ENCODE measurements around the gene SDSL. TPM values are rescaled to one million over a fixed set of nuclear protein-coding genes. Genes with fewer than 3 reads are reported as not detected.

Gene SDSL
- total and polyA plus RNA-seq, 5 donors: 4.2 to 9.5 (median 6.3) TPM

- Histone ChIP-seq H3K9me3 (ENCODE audit: control insufficient read depth, low read length) (no peaks in the 10 kb centered on the region), H3K27me3 (ENCODE audit: control insufficient read depth, insufficient read depth) (peaks cover 2% of the 10 kb centered on the region), H3K27ac (ENCODE audit: low read length) (no peak overlapping the region), H3K4me3 (ENCODE audit: low read length) (no peak overlapping the region), H3K4me1 (ENCODE audit: control insufficient read depth, insufficient read depth, low read length) (no peaks in the 10 kb centered on the region)
- no peak for ATAC-seq
- no peak for DNase-seq
- intact Hi-C loops (cut with DNase I): no loop called here
- WGBS: 24% methylated on average over 6 of the region's 6 CpGs
Measured at GRCh38 chr12:113453330-113453729, 31.1 kb downstream of the SDSL start.

DNA sequence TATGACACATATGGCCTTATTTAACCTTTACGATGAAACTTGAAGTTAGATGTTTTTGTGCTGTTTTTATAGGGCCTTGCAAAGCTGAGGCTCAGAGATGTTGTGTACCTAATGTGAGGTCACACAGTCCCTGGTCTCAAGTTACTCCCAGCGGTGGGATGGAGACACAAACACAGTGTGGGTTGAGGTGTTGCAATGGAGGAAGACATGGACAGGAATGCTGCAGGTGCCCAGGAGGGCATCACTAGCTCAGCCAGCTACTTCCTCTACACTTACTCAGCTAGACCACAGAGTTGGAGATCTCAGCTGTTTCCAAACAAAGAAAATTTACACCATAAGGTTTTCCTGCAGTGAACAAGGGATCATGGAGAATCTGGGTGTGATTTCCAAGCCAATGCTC lies 34.0 kb downstream of the SDSL start:
- DNase-seq (no peak), ATAC-seq (no peak)
- Histone ChIP-seq H3K27me3 (ENCODE audit: control insufficient read depth, insufficient read depth) (peaks cover 2% of the 10 kb centered on the region), H3K4me1 (ENCODE audit: control insufficient read depth, insufficient read depth, low read length) (no peaks in the 10 kb centered on the region), H3K9me3 (ENCODE audit: control insufficient read depth, low read length) (no peaks in the 10 kb centered on the region), H3K27ac (ENCODE audit: low read length) (no peak overlapping the region), H3K4me3 (ENCODE audit: low read length) (no peak overlapping the region)
- 76% methylated on average over 2 of the region's 2 CpGs for WGBS
- intact Hi-C loops (cut with DNase I): no loop called here

- Histone ChIP-seq H3K9me3 (ENCODE audit: control insufficient read depth, low read length) (no peaks in the 10 kb centered on the region), H3K27me3 (ENCODE audit: control insufficient read depth, insufficient read depth) (peaks cover 2% of the 10 kb centered on the region), H3K27ac (ENCODE audit: low read length) (no peak overlapping the region), H3K4me3 (ENCODE audit: low read length) (no peak overlapping the region), H3K4me1 (ENCODE audit: control insufficient read depth, insufficient read depth, low read length) (no peaks in the 10 kb centered on the region)
- intact Hi-C loops (cut with DNase I): no loop called here
- 51% methylated on average over 4 of the region's 4 CpGs for WGBS
- DNase-seq (no peak), ATAC-seq (no peak)
Measured at GRCh38 chr12:113456761-113457160, 34.6 kb downstream of the SDSL start.

DNA sequence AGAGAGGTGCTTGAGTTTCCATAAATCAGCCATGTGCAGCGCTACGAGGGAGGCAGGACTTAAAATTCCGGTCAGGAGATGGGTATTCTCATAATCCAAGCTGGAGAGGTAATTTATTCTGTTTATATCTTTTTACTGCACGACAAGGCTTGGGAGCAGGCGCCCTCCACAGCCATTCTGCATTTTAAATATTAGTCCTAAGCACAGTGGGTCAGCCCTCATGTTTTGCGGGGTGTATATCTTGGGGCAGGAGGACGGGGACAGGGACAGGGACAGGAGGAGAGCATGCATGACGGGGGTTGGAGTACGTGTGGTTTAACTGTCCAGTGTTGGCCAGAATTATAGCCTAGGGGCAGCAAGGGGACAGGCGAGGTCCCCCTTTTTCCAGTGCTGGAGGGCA lies 35.0 kb downstream of the SDSL start:
- DNase-seq: no peak
- Histone ChIP-seq H3K27ac (ENCODE audit: low read length) (no peak overlapping the region), H3K4me3 (ENCODE audit: low read length) (no peak overlapping the region), H3K4me1 (ENCODE audit: control insufficient read depth, insufficient read depth, low read length) (no peaks in the 10 kb centered on the region), H3K27me3 (ENCODE audit: control insufficient read depth, insufficient read depth) (peaks cover 2% of the 10 kb centered on the region), H3K9me3 (ENCODE audit: control insufficient read depth, low read length) (no peaks in the 10 kb centered on the region)
- ATAC-seq: no peak
- intact Hi-C loops (cut with DNase I): no loop called here
- 54% methylated on average over 10 of the region's 10 CpGs for WGBS

GRCh38 chr12:113457710-113458109 lies 35.5 kb downstream of the SDSL start:
- WGBS: 46% methylated on average over 4 of the region's 4 CpGs

GRCh38 chr12:113459981-113460380 lies 37.8 kb downstream of the SDSL start:
- 31% methylated on average over 4 of the region's 4 CpGs for WGBS
- DNase-seq (no peak), ATAC-seq (no peak)
- Histone ChIP-seq H3K4me1 (ENCODE audit: control insufficient read depth, insufficient read depth, low read length) (peaks cover 4% of the 10 kb centered on the region), H3K27me3 (ENCODE audit: control insufficient read depth, insufficient read depth) (peaks cover 2% of the 10 kb centered on the region), H3K27ac (ENCODE audit: low read length) (no peak overlapping the region), H3K4me3 (ENCODE audit: low read length) (no peak overlapping the region), H3K9me3 (ENCODE audit: control insufficient read depth, low read length) (no peaks in the 10 kb centered on the region)
- intact Hi-C loops (cut with DNase I): loop anchor here in 2 of 4 donors (5.0 kb wide), 1 partner anchor 452 kb away; no protein-coding TSS in a partner anchor

More at GRCh38 chr12:113457710-113458109, 35.5 kb downstream of the SDSL start:
- H3K4me1 ChIP-seq (ENCODE audit: control insufficient read depth, insufficient read depth, low read length): no peaks in the 10 kb centered on the region
- ATAC-seq (no peak), DNase-seq (no peak)
- H3K4me3 ChIP-seq (ENCODE audit: low read length): no peak overlapping the region
- H3K27me3 ChIP-seq (ENCODE audit: control insufficient read depth, insufficient read depth): peaks cover 2% of the 10 kb centered on the region
- intact Hi-C loops (cut with DNase I): no loop called here
- H3K27ac ChIP-seq (ENCODE audit: low read length): no peak overlapping the region
- H3K9me3 ChIP-seq (ENCODE audit: control insufficient read depth, low read length): no peaks in the 10 kb centered on the region

DNA sequence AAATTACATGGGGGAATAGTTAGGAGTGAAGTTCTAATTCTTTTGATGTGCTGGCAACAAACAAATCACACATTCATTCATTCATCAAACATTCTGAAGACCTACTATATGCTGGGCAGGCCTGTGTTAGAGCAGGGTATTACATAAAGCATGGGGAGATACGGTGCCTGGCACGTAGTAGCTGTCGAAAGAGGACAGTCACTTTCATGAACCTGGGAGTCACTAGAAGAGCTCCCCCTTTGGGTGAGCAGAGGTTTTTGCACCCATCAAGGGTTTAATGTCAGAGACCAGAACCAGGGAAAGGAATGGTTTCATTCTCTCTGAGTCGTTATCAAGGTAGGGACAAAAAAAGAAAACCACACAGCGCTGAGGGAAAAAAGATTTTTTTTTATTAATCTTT lies 39.5 kb downstream of the SDSL start:
- 21% methylated on average over 5 of the region's 5 CpGs for WGBS
- intact Hi-C loops (cut with DNase I): loop anchor here (1.0 to 5.0 kb wide), 3 partner anchors 451 kb away; no protein-coding TSS in a partner anchor
- H3K27me3 ChIP-seq (ENCODE audit: control insufficient read depth, insufficient read depth): peaks cover 2% of the 10 kb centered on the region

GRCh38 chr12:113462117-113462774 lies 40.1 kb downstream of the SDSL start:
- no peaks in the 10 kb centered on the region for H3K9me3 ChIP-seq (ENCODE audit: control insufficient read depth, low read length)
- H3K27me3 ChIP-seq (ENCODE audit: control insufficient read depth, insufficient read depth): peaks cover 2% of the 10 kb centered on the region
- intact Hi-C loops (cut with DNase I): loop anchor here (1.0 to 5.0 kb wide), 3 partner anchors 450 to 451 kb away; no protein-coding TSS in a partner anchor
- H3K27ac ChIP-seq (ENCODE audit: low read length): no peak overlapping the region
- H3K4me3 ChIP-seq (ENCODE audit: low read length): peak overlapping the region; percentile 33
- ATAC-seq (peak; percentile 84 to 88), DNase-seq (peak; percentile 81 to 94 (median 93))
- WGBS: 11% methylated on average over 25 of the region's 25 CpGs
- H3K4me1 ChIP-seq (ENCODE audit: control insufficient read depth, insufficient read depth, low read length): peaks cover 4% of the 10 kb centered on the region

More for the DNA sequence above, 39.5 kb downstream of the SDSL start:
- DNase-seq (no peak), ATAC-seq (no peak)
- Histone ChIP-seq H3K9me3 (ENCODE audit: control insufficient read depth, low read length) (no peaks in the 10 kb centered on the region), H3K4me3 (ENCODE audit: low read length) (no peak overlapping the region), H3K27ac (ENCODE audit: low read length) (no peak overlapping the region), H3K4me1 (ENCODE audit: control insufficient read depth, insufficient read depth, low read length) (peaks cover 4% of the 10 kb centered on the region)

DNA sequence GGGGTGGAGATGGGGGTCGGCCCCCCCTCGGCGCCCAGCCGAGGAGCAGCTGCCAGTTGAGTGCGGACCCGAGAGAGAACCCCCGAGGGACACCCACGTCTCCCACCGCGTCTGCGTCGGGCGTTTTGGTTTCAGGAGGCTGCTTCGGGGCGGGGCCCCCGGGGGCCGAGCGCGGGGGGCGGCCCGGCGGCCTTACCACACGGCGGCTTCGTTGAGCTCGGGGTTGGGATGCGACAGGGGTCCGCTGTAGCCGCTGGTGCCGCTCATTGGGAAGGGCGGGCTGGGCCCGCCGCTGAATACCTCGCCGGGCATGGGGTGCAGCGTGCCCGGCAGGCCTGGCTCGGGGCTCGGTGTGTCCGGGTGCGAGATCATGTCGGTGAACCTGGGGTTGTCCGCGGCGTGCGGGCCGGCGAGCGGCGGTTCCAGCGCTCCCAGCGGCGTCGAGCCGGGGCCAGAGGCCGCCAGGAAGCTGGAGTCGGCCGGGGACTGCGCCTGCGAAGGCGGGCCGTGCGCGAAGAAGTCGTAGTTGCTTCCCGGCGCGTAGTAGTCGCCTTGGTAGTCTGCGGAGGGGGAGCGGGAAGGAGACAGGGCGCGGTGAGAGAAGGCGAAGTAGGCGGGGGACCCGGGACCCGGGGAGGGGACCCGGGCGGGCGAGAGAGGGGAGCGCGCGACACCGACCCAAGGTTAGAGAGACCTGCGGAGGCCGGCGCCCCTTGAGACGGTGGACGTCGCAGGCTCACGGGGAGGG lies 41.0 kb downstream of the SDSL start:
- intact Hi-C loops (cut with DNase I): loop anchor here (1.0 to 5.0 kb wide), 3 partner anchors 449 to 450 kb away; no protein-coding TSS in a partner anchor
- H3K4me1 ChIP-seq (ENCODE audit: control insufficient read depth, insufficient read depth, low read length): peaks cover 4% of the 10 kb centered on the region
- no peak for DNase-seq
- no peak overlapping the region for H3K27ac ChIP-seq (ENCODE audit: low read length)
- H3K4me3 ChIP-seq (ENCODE audit: low read length): peak overlapping the region; percentile 33
- H3K9me3 ChIP-seq (ENCODE audit: control insufficient read depth, low read length): no peaks in the 10 kb centered on the region
- WGBS: 1% methylated on average over 91 of the region's 91 CpGs
- ATAC-seq: peak in 1 of 2 donors; percentile 13
- H3K27me3 ChIP-seq (ENCODE audit: control insufficient read depth, insufficient read depth): peaks cover 2% of the 10 kb centered on the region

GRCh38 chr12:113463746-113464451 lies 41.7 kb downstream of the SDSL start:
- Histone ChIP-seq H3K4me1 (ENCODE audit: control insufficient read depth, insufficient read depth, low read length) (peaks cover 4% of the 10 kb centered on the region), H3K4me3 (ENCODE audit: low read length) (peak overlapping the region; percentile 5), H3K27me3 (ENCODE audit: control insufficient read depth, insufficient read depth) (no peaks in the 10 kb centered on the region), H3K27ac (ENCODE audit: low read length) (no peak overlapping the region), H3K9me3 (ENCODE audit: control insufficient read depth, low read length) (no peaks in the 10 kb centered on the region)
- intact Hi-C loops (cut with DNase I): loop anchor here in 3 of 4 donors (2.0 to 5.0 kb wide), 2 partner anchors 448 to 449 kb away; no protein-coding TSS in a partner anchor
- 2% methylated on average over 57 of the region's 57 CpGs for WGBS
- ATAC-seq (no peak), DNase-seq (no peak)

DNA sequence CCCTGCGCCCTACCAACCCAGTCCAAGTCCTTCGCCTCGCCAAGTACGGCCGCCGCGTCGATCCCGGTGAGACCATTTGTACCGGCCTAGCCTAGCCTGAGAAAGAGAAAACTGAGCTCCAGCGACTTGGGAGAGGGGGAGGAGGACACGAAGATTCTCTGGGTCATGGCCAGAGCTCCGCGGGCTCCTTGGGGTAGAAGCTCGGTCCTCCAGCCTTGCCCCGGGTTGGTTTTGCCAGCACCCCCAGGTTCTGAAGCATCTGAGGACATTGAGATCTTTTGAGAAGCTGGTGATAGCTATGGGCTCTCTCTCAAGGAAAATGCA lies 42.2 kb downstream of the SDSL start:
- intact Hi-C loops (cut with DNase I): loop anchor here in 2 of 4 donors (5.0 kb wide), 1 partner anchor 448 kb away; no protein-coding TSS in a partner anchor
- WGBS: 1% methylated on average over 16 of the region's 16 CpGs
- Histone ChIP-seq H3K9me3 (ENCODE audit: control insufficient read depth, low read length) (no peaks in the 10 kb centered on the region), H3K27ac (ENCODE audit: low read length) (no peak overlapping the region), H3K4me1 (ENCODE audit: control insufficient read depth, insufficient read depth, low read length) (peaks cover 4% of the 10 kb centered on the region), H3K4me3 (ENCODE audit: low read length) (peak overlapping the region; percentile 5), H3K27me3 (ENCODE audit: control insufficient read depth, insufficient read depth) (no peaks in the 10 kb centered on the region)
- ATAC-seq (no peak), DNase-seq (no peak)
